Cardiac fibroblast (primary cell): Measurements from ENCODE around the gene CNTNAP5.

ENCODE experiments used
- DNase-seq, 2 donors: peaks; one replicate each; pipeline versions ENCODE4 v3.0.0 to v3.0.0-alpha.2; 2010; ENCODE audit warnings: low read depth in 2 of 2
- H3K4me3 ChIP-seq, 2 donors: replicated peaks in 1 of 2; 1 replicate in 1 of 2; 2 replicates in 1 of 2; pipeline ENCODE4 v1.5.1; 2011; ENCODE audit warnings: low read depth in 2 of 2, low read length in 2 of 2, mild to moderate bottlenecking in 2 of 2, moderate library complexity in 1 of 2
- TF ChIP-seq, protein P1 (sequence below): IDR thresholded peaks from one replicate; pipeline ENCODE4 v1.5.1; 2011; ENCODE audit warnings: low read depth, mild to moderate bottlenecking, low read length, inconsistent platforms

Gene CNTNAP5

DNA sequence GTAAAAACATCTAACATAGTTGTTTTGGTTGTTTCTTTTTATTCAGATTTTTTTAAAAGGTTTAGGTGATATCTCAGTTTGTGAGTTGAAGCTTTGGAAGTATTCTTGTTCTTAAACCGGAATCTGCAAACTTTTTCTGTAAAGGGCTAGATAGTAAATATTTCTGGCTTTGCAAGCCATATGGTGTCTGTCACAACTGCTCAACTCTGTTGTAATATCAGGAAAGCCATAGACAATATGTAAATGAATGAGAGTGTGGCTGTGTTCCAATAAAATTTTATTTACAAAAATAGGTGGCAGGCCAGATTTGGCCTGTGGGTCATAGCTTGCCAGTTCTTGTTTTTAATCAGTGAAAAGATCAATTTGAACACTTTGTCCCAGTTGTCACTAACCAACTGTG is 134.1 kb downstream of the CNTNAP5 start:
- DNase-seq = peak; percentile 9 to 10
- TF ChIP-seq, protein P1, sequence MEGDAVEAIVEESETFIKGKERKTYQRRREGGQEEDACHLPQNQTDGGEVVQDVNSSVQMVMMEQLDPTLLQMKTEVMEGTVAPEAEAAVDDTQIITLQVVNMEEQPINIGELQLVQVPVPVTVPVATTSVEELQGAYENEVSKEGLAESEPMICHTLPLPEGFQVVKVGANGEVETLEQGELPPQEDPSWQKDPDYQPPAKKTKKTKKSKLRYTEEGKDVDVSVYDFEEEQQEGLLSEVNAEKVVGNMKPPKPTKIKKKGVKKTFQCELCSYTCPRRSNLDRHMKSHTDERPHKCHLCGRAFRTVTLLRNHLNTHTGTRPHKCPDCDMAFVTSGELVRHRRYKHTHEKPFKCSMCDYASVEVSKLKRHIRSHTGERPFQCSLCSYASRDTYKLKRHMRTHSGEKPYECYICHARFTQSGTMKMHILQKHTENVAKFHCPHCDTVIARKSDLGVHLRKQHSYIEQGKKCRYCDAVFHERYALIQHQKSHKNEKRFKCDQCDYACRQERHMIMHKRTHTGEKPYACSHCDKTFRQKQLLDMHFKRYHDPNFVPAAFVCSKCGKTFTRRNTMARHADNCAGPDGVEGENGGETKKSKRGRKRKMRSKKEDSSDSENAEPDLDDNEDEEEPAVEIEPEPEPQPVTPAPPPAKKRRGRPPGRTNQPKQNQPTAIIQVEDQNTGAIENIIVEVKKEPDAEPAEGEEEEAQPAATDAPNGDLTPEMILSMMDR = no peak
- no peak overlapping the region for H3K4me3 ChIP-seq

DNA sequence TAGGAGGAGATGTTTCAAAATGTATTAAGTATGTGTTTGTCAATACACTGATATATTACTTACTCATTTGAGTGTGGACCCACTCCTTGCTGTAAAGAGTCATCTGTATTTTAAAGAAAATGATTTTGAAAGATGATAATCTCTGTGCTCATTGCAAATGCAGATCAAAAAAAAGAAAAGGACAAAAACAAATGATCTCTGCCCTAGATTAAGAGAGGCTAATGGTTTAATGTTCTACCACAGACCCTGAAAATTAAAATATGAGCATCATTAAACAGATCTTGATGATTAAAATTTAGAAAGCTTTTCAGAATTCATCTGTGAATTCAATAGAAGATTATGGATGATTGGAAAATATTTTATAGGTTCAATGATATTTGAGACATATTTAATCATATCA is 136.5 kb downstream of the CNTNAP5 start:
- TF ChIP-seq, protein P1 = no peak
- H3K4me3 ChIP-seq = no peak overlapping the region
- no peak for DNase-seq

DNA sequence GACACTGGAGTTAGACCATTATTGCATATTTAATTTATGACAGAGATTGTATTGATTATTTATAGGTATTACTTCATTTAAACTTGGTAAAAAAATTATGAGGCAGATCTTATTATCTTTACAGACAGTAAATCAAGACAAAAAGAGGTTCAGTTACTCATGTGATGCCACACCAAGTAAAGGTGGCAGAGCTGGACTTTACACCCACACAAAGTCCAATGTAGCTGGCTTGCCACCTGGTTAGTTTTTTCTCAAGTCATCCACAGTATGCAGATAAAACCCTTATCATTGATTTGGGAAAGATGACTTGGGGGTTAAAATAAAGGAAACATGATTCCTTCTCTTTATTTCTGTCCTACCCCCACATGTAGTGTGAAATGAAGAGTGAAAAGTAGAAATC is 137.2 kb downstream of the CNTNAP5 start:
- TF ChIP-seq, protein P1 = no peak
- no peak for DNase-seq
- no peak overlapping the region for H3K4me3 ChIP-seq

DNA sequence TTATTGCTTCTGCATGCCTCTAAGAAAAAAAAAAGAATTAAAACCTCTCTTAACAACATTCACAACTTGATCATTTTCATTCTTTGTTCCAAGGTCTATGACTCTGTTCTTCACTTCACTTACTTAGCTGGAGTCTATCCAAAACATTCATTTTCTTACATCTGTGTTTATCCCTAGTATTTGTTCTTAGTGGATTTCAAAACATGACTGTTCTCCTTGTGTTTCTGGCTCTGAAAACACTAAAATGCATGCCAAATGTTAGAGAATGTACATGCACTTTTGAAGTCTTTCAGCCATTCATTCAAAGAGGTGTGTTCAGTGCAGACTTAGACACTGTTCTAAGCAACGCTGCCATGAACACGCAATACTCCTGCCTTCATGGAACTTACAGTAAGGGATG is 138.8 kb downstream of the CNTNAP5 start:
- TF ChIP-seq, protein P1 = no peak
- DNase-seq = peak; percentile 64 to 72

DNA sequence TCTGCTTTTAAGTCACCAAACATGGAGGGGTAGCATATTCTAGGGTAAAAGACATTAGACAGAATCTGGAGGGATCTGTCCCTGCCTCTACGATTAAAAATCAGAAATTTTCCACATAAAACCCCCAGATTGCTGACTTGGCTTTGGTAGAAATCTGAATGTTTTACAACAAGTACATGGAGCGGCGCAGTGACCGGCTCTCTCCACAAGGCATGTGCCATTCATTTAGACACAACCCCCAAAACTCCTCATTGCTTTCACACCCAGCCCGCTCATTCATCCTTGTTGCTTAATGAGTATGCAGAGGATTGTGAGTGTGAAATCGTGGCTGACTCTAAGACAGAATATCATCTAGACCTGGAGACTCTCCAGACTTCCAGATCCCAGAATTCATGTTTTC is 140.6 kb downstream of the CNTNAP5 start:
- no peak for DNase-seq
- H3K4me3 ChIP-seq = no peak overlapping the region
- TF ChIP-seq, protein P1 = no peak

More for the DNA sequence above, 138.8 kb downstream of the CNTNAP5 start:
- no peak overlapping the region for H3K4me3 ChIP-seq

DNA sequence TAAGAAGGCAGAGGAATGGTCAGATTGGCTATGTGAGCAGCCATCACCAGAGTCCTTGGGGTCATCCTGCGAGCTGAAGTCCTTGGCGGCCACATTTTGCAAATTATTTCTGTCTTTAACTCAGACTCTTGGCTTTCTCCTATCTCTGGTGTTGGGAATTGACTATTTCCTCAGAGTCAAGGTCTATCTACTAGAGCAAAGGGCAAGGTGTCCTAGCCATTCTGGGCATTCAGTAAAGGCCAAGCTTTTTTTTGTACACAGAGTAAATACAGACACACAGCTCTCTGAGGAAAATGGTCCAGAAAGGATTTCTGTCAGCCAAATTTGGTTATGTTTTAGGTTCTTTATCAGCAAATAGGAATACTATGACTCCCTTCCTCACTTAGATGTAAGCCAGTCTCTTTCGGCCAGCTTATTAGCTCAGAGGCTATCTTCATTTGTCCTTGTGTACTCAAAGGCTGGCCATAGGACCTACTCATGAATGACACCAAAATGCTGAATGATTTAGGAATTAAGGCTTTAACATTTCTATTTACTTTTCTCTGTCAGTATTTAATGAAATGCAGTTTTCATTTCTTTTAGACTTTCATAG is 146.5 kb downstream of the CNTNAP5 start:
- no peak for DNase-seq
- TF ChIP-seq, protein P1 = no peak

DNA sequence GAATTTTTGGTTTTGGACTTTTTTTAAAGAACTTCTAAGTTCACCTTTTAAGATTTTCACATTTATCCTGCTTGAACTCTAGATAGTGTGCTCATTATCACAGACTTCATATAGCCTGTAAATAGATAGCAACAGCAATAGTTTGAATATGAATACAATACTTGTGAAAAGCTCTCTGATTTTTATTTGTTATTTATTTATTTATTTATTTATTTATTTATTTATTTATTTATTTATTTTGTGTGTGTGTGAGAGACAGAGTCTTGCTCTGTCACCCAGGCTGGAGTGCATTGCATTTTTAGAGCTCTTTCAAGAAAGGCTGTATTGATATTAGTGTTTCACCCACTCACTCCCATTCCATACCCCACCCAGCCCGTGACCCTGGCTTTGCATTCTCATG is 153.6 kb downstream of the CNTNAP5 start:
- H3K4me3 ChIP-seq = no peak overlapping the region

More for the DNA sequence above, 146.5 kb downstream of the CNTNAP5 start:
- H3K4me3 ChIP-seq = no peak overlapping the region

More for the DNA sequence above, 153.6 kb downstream of the CNTNAP5 start:
- no peak for DNase-seq
- TF ChIP-seq, protein P1 = no peak
